DND-41 (cell line): ENCODE data around the gene CENPX.

Experiments
- ATAC-seq: fragments of 200-7000 bp; cut with Tn5 transposase; 3 replicates; pipeline ENCODE4 v1.9.1; 2021; ENCODE audit warnings: low read depth; ENCODE audit not compliant: insufficient read depth
- DNase-seq: peaks from one replicate; pipeline ENCODE4 v3.0.0-alpha.2; 2020
- H2AFZ ChIP-seq: 2 replicates; pipeline ENCODE4 v1.6.0; 2012; ENCODE audit warnings: low read depth, low read length
- H3K27ac ChIP-seq: 2 replicates; pipeline ENCODE4 v1.5.1; 2012; ENCODE audit warnings: low read length, inconsistent platforms
- H3K27me3 ChIP-seq: fragments of 200-600 bp; sonication (generic); 2 replicates; pipeline ENCODE4 v1.6.0; 2012; ENCODE audit warnings: low read length, mild to moderate bottlenecking, inconsistent platforms; ENCODE audit not compliant: insufficient read depth, poor library complexity
- H3K36me3 ChIP-seq: 2 replicates; pipeline ENCODE4 v1.5.1; 2012; ENCODE audit warnings: low read length, inconsistent platforms; ENCODE audit not compliant: insufficient read depth
- H3K4me1 ChIP-seq: 2 replicates; pipeline ENCODE4 v1.5.1; 2012; ENCODE audit warnings: mild to moderate bottlenecking, low read length; ENCODE audit not compliant: insufficient read depth
- H3K4me2 ChIP-seq: 2 replicates; pipeline ENCODE4 v1.6.0; 2012; ENCODE audit warnings: mild to moderate bottlenecking, moderate library complexity, low read length, inconsistent platforms; ENCODE audit not compliant: insufficient read depth
- H3K4me3 ChIP-seq, 2 experiments: fragments of 200-600 bp in 1 of 2; shearing (Covaris generic) in 1 of 2; 2 replicates each; pipeline ENCODE4 v1.5.1; 2012 to 2016; ENCODE audit warnings: inconsistent platforms in 2 of 2, low read length in 2 of 2, mild to moderate bottlenecking in 2 of 2, low read depth in 1 of 2, moderate library complexity in 1 of 2
- H3K79me2 ChIP-seq: 2 replicates; pipeline ENCODE4 v1.6.0; 2012; ENCODE audit warnings: low read length, inconsistent platforms; ENCODE audit not compliant: insufficient read depth
- H3K9ac ChIP-seq: 2 replicates; pipeline ENCODE4 v1.6.0; 2012; ENCODE audit warnings: low read depth, mild to moderate bottlenecking, inconsistent platforms, low read length, moderate library complexity
- H3K9me3 ChIP-seq: 2 replicates; pipeline ENCODE4 v1.5.1; 2012; ENCODE audit warnings: low read length, moderate library complexity, mild to moderate bottlenecking, inconsistent platforms; ENCODE audit not compliant: insufficient read depth, severe bottlenecking
- H4K20me1 ChIP-seq: 2 replicates; pipeline ENCODE4 v1.6.0; 2012; ENCODE audit warnings: low read length; ENCODE audit not compliant: insufficient read depth
- EZH2 ChIP-seq: IDR thresholded peaks from 3 replicates; pipeline ENCODE4 v1.6.1; 2012; ENCODE audit warnings: borderline replicate concordance, low read depth, mild to moderate bottlenecking, moderate library complexity, low read length, inconsistent platforms; ENCODE audit not compliant: severe bottlenecking
- TF ChIP-seq, protein P1 (sequence below): IDR thresholded peaks from 2 replicates; pipeline ENCODE4 v1.5.1; 2012; ENCODE audit warnings: borderline replicate concordance, low read length, moderate library complexity, mild to moderate bottlenecking; ENCODE audit not compliant: poor library complexity, severe bottlenecking; ENCODE audit errors: extremely low read depth

CENPX gene

GRCh38 chr17:82030470-82031302 lies 8.0 kb upstream of the CENPX start:
- H3K4me2 ChIP-seq, result peak overlapping the region; percentile 76
- peak overlapping the region; percentile 81 for H3K27ac ChIP-seq
- H3K36me3 ChIP-seq, result peaks cover 45% of the 10 kb centered on the region
- peaks cover 10% of the 10 kb centered on the region; the same call in 1 of the 2 replicates for H3K79me2 ChIP-seq
- ATAC-seq (peak; percentile 74), DNase-seq (peak; percentile 89)
- peaks cover 28% of the 10 kb centered on the region for H4K20me1 ChIP-seq
- H3K9me3 ChIP-seq, result no peaks in the 10 kb centered on the region
- no peak for TF ChIP-seq EZH2
- TF ChIP-seq, protein P1, sequence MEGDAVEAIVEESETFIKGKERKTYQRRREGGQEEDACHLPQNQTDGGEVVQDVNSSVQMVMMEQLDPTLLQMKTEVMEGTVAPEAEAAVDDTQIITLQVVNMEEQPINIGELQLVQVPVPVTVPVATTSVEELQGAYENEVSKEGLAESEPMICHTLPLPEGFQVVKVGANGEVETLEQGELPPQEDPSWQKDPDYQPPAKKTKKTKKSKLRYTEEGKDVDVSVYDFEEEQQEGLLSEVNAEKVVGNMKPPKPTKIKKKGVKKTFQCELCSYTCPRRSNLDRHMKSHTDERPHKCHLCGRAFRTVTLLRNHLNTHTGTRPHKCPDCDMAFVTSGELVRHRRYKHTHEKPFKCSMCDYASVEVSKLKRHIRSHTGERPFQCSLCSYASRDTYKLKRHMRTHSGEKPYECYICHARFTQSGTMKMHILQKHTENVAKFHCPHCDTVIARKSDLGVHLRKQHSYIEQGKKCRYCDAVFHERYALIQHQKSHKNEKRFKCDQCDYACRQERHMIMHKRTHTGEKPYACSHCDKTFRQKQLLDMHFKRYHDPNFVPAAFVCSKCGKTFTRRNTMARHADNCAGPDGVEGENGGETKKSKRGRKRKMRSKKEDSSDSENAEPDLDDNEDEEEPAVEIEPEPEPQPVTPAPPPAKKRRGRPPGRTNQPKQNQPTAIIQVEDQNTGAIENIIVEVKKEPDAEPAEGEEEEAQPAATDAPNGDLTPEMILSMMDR, result peak; percentile 98
- H2AFZ ChIP-seq, result peak overlapping the region; percentile 78
- peak overlapping the region; percentile 33 to 76; a peak in 3 of 4 replicates for H3K4me3 ChIP-seq
- peaks cover 32% of the 10 kb centered on the region for H3K4me1 ChIP-seq
- no peaks in the 10 kb centered on the region for H3K27me3 ChIP-seq
- peak overlapping the region; percentile 72 for H3K9ac ChIP-seq

GRCh38 chr17:82029990-82030469 lies 7.4 kb upstream of the CENPX start:
- H2AFZ ChIP-seq, result peak overlapping the region; percentile 78; the same call in 1 of the 2 replicates
- H3K36me3 ChIP-seq, result peaks cover 45% of the 10 kb centered on the region
- peak overlapping the region; percentile 72 for H3K9ac ChIP-seq
- H3K4me1 ChIP-seq, result peaks cover 35% of the 10 kb centered on the region
- ATAC-seq, result peak; percentile 1; the same call in 2 of the 3 replicates
- H3K4me2 ChIP-seq, result peak overlapping the region; percentile 76
- TF ChIP-seq EZH2, result no peak
- H3K27ac ChIP-seq, result peak overlapping the region; percentile 81
- no peaks in the 10 kb centered on the region for H3K9me3 ChIP-seq
- H3K27me3 ChIP-seq, result no peaks in the 10 kb centered on the region
- H3K79me2 ChIP-seq, result peaks cover 10% of the 10 kb centered on the region; the same call in 1 of the 2 replicates
- H4K20me1 ChIP-seq, result peaks cover 28% of the 10 kb centered on the region
- H3K4me3 ChIP-seq, result peak overlapping the region in 1 of 2 experiments; percentile 76; a peak in 2 of 4 replicates
- no peak for DNase-seq

GRCh38 chr17:82029391-82029790 lies 6.7 kb upstream of the CENPX start:
- Histone ChIP-seq H3K4me1 (peaks cover 41% of the 10 kb centered on the region), H3K27me3 (no peaks in the 10 kb centered on the region), H3K4me2 (peak overlapping the region; percentile 76; the same call in 1 of the 2 replicates), H3K27ac (no peak overlapping the region), H3K36me3 (peaks cover 45% of the 10 kb centered on the region), H3K4me3 (no peak overlapping the region), H2AFZ (no peak overlapping the region), H3K9me3 (no peaks in the 10 kb centered on the region), H3K9ac (no peak overlapping the region), H3K79me2 (peaks cover 14% of the 10 kb centered on the region), H4K20me1 (peaks cover 30% of the 10 kb centered on the region)
- TF ChIP-seq, protein P1, result no peak
- TF ChIP-seq EZH2, result no peak
- ATAC-seq, result no peak
- no peak for DNase-seq

GRCh38 chr17:82028966-82029365 lies 6.3 kb upstream of the CENPX start:
- H3K36me3 ChIP-seq, result peaks cover 42% of the 10 kb centered on the region
- H3K4me2 ChIP-seq, result no peak overlapping the region

More at GRCh38 chr17:82028966-82029365, 6.3 kb upstream of the CENPX start:
- TF ChIP-seq, protein P1, result no peak
- TF ChIP-seq EZH2, result no peak
- no peaks in the 10 kb centered on the region for H3K27me3 ChIP-seq
- DNase-seq (no peak), ATAC-seq (no peak)
- H3K9ac ChIP-seq, result no peak overlapping the region
- H3K79me2 ChIP-seq, result peaks cover 18% of the 10 kb centered on the region
- no peak overlapping the region for H2AFZ ChIP-seq
- no peaks in the 10 kb centered on the region for H3K9me3 ChIP-seq
- H4K20me1 ChIP-seq, result peaks cover 29% of the 10 kb centered on the region
- peaks cover 45% of the 10 kb centered on the region for H3K4me1 ChIP-seq
- H3K4me3 ChIP-seq, result no peak overlapping the region
- H3K27ac ChIP-seq, result no peak overlapping the region
